HG02970 (cell line): ENCODE results near the gene CNTNAP2.
"Not testable (repeated sequence)": the region's sequence is repeated elsewhere in the genome, so short reads cannot be mapped to it uniquely, and the experiment has no call there.

Source experiments
- ATAC-seq: cut with Tn5 transposase; IDR thresholded peaks from one replicate; pipeline ENCODE4 v1.9.1; 2021; ENCODE audit warnings: mild to moderate bottlenecking, moderate library complexity, moderate number of reproducible peaks; ENCODE audit not compliant: unreplicated experiment, low FRiP score

The CNTNAP2 gene

GRCh38 chr7:147774461-147774860, 1657.9 kb downstream of the CNTNAP2 start:
- ATAC-seq = no peak

GRCh38 chr7:147775516-147776284, 1659.1 kb downstream of the CNTNAP2 start:
- no peak for ATAC-seq

- no peak for ATAC-seq
Measured at GRCh38 chr7:147777309-147777708, 1660.7 kb downstream of the CNTNAP2 start.

GRCh38 chr7:147779949-147780348, 1663.3 kb downstream of the CNTNAP2 start:
- ATAC-seq = no peak

GRCh38 chr7:147796581-147796980, 1680.0 kb downstream of the CNTNAP2 start:
- no peak for ATAC-seq

GRCh38 chr7:147798001-147798400, 1681.4 kb downstream of the CNTNAP2 start:
- no peak for ATAC-seq

GRCh38 chr7:147801762-147802161, 1685.2 kb downstream of the CNTNAP2 start:
- ATAC-seq = not testable (repeated sequence)

GRCh38 chr7:147803151-147803550, 1686.5 kb downstream of the CNTNAP2 start:
- no peak for ATAC-seq

GRCh38 chr7:147803606-147804005, 1687.0 kb downstream of the CNTNAP2 start:
- ATAC-seq = no peak

GRCh38 chr7:147804032-147804431, 1687.4 kb downstream of the CNTNAP2 start:
- no peak for ATAC-seq

- ATAC-seq = no peak
Measured at GRCh38 chr7:147805996-147806576, 1689.5 kb downstream of the CNTNAP2 start.

GRCh38 chr7:147809786-147810185, 1693.2 kb downstream of the CNTNAP2 start:
- no peak for ATAC-seq

GRCh38 chr7:147810269-147810668, 1693.7 kb downstream of the CNTNAP2 start:
- ATAC-seq = no peak

- no peak for ATAC-seq
Measured at GRCh38 chr7:147811923-147812322, 1695.3 kb downstream of the CNTNAP2 start.

- no peak for ATAC-seq
Measured at GRCh38 chr7:147813316-147813715, 1696.7 kb downstream of the CNTNAP2 start.

GRCh38 chr7:147818317-147818716, 1701.7 kb downstream of the CNTNAP2 start:
- no peak for ATAC-seq

- ATAC-seq = no peak
Measured at GRCh38 chr7:147824671-147825070, 1708.1 kb downstream of the CNTNAP2 start.

- no peak for ATAC-seq
Measured at GRCh38 chr7:147829016-147829415, 1712.4 kb downstream of the CNTNAP2 start.

- ATAC-seq = no peak
Measured at GRCh38 chr7:147833557-147833956, 1717.0 kb downstream of the CNTNAP2 start.

- ATAC-seq = no peak
Measured at GRCh38 chr7:147833970-147834369, 1717.4 kb downstream of the CNTNAP2 start.

GRCh38 chr7:147852833-147853232, 1736.2 kb downstream of the CNTNAP2 start:
- ATAC-seq = no peak
